GM04504 (cell line): ENCODE results near the gene MARCOL.
"Not testable (repeated sequence)": the region's sequence is repeated elsewhere in the genome, so short reads cannot be mapped to it uniquely, and the experiment has no call there.

ENCODE experiments used
- DNase-seq: peaks from one replicate; pipeline ENCODE4 v3.0.0-alpha.2; 2012; ENCODE audit warnings: low read depth

The MARCOL gene

DNA sequence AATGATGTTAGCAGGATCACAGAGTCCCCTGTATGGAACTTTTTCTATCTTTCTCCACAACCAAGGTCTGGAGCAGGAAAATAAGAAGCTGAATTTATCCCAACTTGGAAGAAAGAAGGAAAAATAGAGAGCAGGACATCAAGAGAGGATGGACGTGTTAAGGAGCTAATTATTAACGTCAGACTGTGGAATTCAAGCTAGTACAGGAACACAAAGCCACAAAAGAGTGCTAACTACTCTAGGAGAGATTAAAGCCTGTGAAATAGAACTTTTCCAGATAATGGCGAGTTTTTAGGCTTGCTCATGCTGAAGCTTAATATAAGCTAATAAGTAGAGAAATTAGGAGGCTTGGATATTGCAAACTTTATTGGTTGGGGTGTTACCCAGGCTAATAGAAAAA, 29.6 kb downstream of the MARCOL start:
- DNase-seq, result no peak

- DNase-seq, result peak; percentile 24
Measured at GRCh38 chr5:148268566-148268965, 30.2 kb downstream of the MARCOL start, which contains the start of gene SPINK13. Gene SPINK13, plus strand, starts transcription at chr5:148268794. Its CDS starts 1,279 bp downstream, at chr5:148270073.

DNA sequence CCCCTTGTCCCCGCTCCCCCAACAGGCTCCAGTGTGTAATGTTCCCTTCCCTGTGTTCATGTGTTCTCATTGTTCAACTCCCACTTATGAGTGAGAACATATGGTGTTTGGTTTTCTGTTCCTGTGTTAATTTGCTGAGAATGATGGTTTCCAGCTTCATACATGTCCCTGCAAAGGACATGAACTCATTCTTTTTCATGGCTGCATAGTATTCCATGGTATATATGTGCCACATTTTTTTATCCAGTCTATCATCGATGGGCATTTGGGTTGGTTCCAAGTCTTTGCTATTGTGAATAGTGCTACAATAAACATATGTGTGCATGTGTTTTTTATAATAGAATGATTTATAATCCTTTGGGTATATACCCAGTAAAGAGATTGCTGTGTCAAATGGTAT, 36.8 kb downstream of the MARCOL start:
- not testable (repeated sequence) for DNase-seq

DNA sequence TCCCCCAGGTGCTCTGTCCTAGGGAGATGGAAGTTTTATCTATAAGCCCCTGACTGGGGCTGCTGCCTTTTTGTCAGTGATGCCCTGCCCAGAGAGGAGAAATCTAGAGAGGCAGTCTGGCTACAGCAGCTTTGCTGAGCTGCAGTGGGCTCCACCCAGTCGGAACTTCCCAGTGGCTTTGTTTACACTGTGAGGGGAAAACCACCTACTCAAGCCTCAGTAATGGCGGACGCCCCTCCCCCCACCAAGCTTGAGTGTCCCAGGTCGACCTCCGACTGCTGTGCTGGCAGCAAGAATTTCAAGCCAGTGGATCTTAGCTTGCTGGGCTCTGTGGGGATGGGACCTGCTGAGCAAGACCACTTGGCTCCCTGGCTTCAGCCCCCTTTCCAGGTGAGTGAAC, 42.6 kb downstream of the MARCOL start:
- not testable (repeated sequence) for DNase-seq

DNA sequence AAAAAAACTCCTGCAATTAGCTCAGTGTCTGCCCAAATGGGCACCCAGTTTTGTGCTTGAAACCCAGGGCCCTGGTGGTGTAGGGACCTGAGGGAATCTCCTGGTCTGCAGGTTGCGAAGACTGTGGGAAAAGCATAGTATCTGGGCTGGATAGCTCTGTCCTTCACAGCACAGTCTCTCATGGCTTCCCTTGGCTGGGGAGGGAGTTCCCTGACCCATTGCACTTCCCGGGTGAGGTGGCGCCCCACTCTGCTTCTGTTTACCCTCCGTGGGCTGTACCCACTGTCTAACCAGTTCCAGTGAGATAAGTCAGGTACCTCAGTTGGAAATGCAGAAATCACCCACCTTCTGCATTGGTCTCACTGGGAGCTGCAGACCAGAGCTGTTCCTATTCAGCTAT, 43.0 kb downstream of the MARCOL start:
- DNase-seq, result not testable (repeated sequence)

DNA sequence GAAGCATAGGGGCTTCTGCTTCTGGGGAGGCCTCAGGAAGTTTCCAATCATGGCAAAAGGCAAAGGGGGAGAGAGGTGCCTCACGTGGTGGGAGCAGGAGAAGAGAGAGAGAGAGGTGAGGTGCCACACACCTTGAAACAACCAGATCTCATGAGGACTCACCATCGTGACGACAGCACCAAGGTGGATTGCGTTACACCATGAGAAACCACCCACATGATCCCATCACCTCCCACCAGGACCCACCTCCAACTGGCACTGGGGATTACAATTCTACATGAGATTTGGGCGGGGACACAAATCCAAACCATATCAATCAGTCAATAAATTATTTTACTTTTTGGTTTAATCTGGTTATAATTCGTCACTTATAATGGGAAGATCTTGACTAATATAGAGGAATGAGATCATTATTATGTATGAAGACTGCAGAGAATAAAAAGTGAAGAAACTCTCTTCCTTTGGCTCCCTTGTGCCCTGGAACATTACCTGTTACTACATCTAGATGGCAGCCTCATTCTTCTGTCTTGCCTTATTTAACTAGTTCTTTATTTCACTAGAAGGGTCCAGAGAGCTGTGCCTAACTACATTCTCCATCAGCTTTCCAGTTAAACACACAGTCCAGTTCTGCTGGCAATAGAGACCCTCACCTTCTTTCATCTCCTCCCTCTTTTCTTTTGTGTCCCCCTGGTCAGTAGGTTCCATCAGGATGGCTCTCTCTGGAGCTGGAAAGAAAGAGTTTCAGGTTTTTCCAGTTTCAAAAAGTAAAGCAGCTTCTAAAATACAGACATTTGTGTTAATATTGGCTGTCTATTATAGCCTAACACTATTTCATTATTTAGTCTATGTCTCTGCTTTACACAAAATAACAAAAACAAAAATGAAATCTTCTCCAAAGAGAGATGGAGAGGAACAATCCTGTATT, 52.2 kb downstream of the MARCOL start:
- no peak for DNase-seq
